Gastrocnemius medialis (tissue), 4 donors: ENCODE results near the gene NLK. TPM values are rescaled to one million over a fixed set of nuclear protein-coding genes. Genes with fewer than 3 reads are reported as not detected.

Source experiments
- ATAC-seq, 2 donors: fragments of 150-250 bp; one replicate each; pipeline ENCODE4 v1.9.1; 2016
- DNase-seq, 2 donors: peaks; one replicate each; pipeline ENCODE4 v3.0.0-alpha.2; 2019
- H3K27ac ChIP-seq, 4 donors: fragments of 200-600 bp; sonication (generic); 1 replicate in 1 of 4; 2 replicates in 3 of 4; pipeline ENCODE4 v1.5.1; 2016 to 2018; ENCODE audit warnings: mild to moderate bottlenecking in 2 of 4, moderate library complexity in 1 of 4
- H3K27me3 ChIP-seq, 3 donors: fragments of 200-600 bp; sonication (generic) in 2 of 3; 1 replicate in 1 of 3; 2 replicates in 2 of 3; pipeline versions ENCODE4 v1.5.1 to v1.6.0; 2016 to 2019; ENCODE audit warnings: mild to moderate bottlenecking in 1 of 3, moderate library complexity in 1 of 3
- H3K36me3 ChIP-seq, 2 donors: fragments of 200-600 bp; sonication (generic) in 1 of 2; one replicate each; pipeline ENCODE4 v1.5.1; 2017 to 2018
- H3K4me1 ChIP-seq, 2 donors: fragments of 200-600 bp; sonication (generic) in 1 of 2; one replicate each; pipeline ENCODE4 v1.5.1; 2016 to 2017; ENCODE audit warnings: mild to moderate bottlenecking in 2 of 2
- H3K4me3 ChIP-seq, 4 donors: fragments of 200-600 bp; sonication (generic) in 3 of 4; 1 replicate in 1 of 4; 2 replicates in 3 of 4; pipeline ENCODE4 v1.5.1; 2016 to 2019; ENCODE audit warnings: mild to moderate bottlenecking in 2 of 4
- H3K9me3 ChIP-seq, 3 donors: fragments of 200-600 bp; sonication (generic) in 2 of 3; 1 replicate in 1 of 3; 2 replicates in 2 of 3; pipeline ENCODE4 v1.5.1; 2016 to 2019
- CTCF ChIP-seq, 5 experiments: fragments of 450-650 bp in 3 of 5; fragments of 200-600 bp in 2 of 5; sonication (generic) in 2 of 5; IDR thresholded peaks in 4 of 5; conservative IDR thresholded peaks in 1 of 5; 1 replicate in 4 of 5; 2 replicates in 1 of 5; pipeline ENCODE4 v1.5.1; 2016 to 2019; ENCODE audit warnings: antibody characterized with exemption in 5 of 5, mild to moderate bottlenecking in 3 of 5, moderate library complexity in 3 of 5
- POLR2A ChIP-seq, 2 donors: fragments of 450-650 bp; IDR thresholded peaks; one replicate each; pipeline ENCODE4 v1.6.1; 2017; ENCODE audit warnings: antibody characterized with exemption in 2 of 2, mild to moderate bottlenecking in 2 of 2, moderate library complexity in 2 of 2
- in situ Hi-C, 4 donors: fragments of 200-750 bp; cut with MboI; loops; one replicate each; pipeline versions ENCODE4 v1.15.0 to v1.8.0; 2017; ENCODE audit warnings: low sequenced_read_pairs in 4 of 4
- intact Hi-C: fragments of 100-400 bp; cut with DNase I; formaldehyde crosslinking; loops from one replicate; pipeline ENCODE4 v1.15.1; 2023; ENCODE audit warnings: low total_unique reads
- total RNA-seq, 4 donors: library from RNA; depleted of rRNA; stranded (reverse); fragments of >200 nt; gene quantifications; one replicate each; pipeline versions ENCODE4 v1.1.0 to v1.2.3, GENCODE V29; 2016

NLK gene
- total RNA-seq, 4 donors from 2014 or later = 6.5 to 11.0 (median 9.1) TPM

- Histone ChIP-seq H3K9me3 (no peaks in the 10 kb centered on the region), H3K36me3 (no peaks in the 10 kb centered on the region), H3K4me1 (no peaks in the 10 kb centered on the region), H3K27ac (no peak overlapping the region), H3K4me3 (no peak overlapping the region), H3K27me3 (no peaks in the 10 kb centered on the region)
- intact Hi-C loops = no loop called here
- in situ Hi-C loops = loop anchor here in 1 of 4 donors (25.0 kb wide), 1 partner anchor 168 kb away; the partner anchor contains the start of gene SLC46A1
- TF ChIP-seq POLR2A (IDR thresholded peaks at IDR 0.05) (no peak), CTCF (IDR thresholded peaks at IDR 0.05 in 4 of 5, conservative IDR thresholded peaks at IDR 0.05 in 1 of 5) (no peak)
- no peak for ATAC-seq
- no peak for DNase-seq
These were observed 202.0 kb downstream of the NLK start for GRCh38 chr17:28244446-28244845.

Other genes with a start within 250 kb of the NLK start
- gene NOS2, start 242.1 kb upstream of the NLK start, total RNA-seq = under 1 TPM in 3 of 4 donors, not detected in 1; 0.07 to 0.68 (median 0.31) TPM
- 10 to 100 TPM in 2 of 4 donors, 1 to 10 TPM in 2; 5.9 to 37.2 (median 9.6) TPM for gene LYRM9, start 149.3 kb upstream of the NLK start, total RNA-seq